ENCODE measurements around the gene SCAI. TPM values are rescaled to one million over a fixed set of nuclear protein-coding genes. Genes with fewer than 3 reads are reported as not detected.
"Not testable (repeated sequence)": the region's sequence is repeated elsewhere in the genome, so short reads cannot be mapped to it uniquely, and the experiment has no call there.

SCAI gene
- total RNA-seq, 1 donor from 2014 or later: 50.5 TPM

DNA sequence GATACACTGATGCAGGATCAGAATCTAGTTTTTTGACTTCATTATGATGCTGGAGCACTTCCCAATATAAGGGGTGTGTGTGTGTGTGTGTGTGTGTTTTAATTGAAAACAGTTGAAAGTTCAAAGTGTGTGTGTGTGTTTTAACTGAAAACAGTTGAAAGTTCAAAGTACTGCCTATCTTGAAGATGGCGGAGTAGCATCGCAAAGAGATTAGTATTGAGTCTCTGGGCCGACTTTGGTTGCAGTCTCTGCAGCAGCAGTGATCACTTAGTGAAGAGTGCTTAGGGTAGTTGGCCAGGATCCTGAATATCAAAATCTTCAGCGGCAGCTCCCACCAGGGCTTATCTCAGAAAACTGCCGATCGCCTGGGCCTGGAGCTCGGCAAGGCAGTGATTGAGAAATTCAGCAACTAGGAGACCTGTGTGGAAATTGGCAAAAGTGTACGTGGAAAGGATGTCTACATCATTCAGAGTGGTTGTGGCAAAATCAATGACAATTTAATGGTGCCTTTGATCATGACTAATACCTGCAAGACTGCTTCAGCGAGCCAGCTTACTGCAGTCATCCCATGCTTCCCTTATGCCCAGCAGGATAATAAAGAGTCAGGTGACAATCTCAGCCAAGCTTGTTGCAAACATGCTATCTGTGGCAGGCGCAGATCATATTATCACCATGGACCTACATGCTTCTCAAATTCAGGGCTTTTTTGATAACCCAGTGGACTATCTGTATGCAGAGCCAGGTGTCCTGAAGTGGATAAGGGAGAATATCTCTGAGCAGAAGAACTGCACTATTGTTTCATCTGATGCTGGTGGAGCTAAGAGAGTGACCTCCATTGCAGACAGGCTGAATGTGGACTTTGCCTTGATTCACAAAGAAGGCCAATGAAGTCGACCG lies 7.3 kb upstream of the SCAI start:
- DNase-seq (ENCODE audit: low spot score in 2 of 2) (no peak), FAIRE-seq (no peak)

DNA sequence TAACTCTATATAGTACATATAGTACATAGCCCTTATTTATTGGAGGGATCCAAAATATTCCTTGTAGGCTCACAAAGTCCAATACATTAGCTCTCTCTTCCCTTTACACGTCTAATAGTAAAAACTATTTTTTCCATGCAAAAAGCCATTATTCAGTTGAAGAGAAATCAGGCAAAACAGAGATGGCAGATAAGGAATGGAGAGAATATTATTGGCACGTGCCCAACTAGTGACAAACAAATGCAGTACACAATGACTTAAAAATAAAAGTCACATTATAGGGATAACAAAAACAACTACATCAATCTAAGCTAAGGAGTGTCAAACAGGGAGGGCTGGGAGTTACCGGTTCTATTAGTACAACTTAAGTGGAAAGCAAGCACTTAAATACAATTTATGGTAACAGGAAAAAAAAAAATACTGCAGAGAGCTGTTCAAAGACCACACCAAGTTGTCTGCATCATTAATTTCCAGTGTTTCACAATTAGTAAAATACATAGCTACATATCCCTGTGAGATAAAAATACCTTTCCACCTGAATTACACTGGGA lies 4.1 kb upstream of the SCAI start:
- DNase-seq (ENCODE audit: low spot score in 2 of 2): no peak

DNA sequence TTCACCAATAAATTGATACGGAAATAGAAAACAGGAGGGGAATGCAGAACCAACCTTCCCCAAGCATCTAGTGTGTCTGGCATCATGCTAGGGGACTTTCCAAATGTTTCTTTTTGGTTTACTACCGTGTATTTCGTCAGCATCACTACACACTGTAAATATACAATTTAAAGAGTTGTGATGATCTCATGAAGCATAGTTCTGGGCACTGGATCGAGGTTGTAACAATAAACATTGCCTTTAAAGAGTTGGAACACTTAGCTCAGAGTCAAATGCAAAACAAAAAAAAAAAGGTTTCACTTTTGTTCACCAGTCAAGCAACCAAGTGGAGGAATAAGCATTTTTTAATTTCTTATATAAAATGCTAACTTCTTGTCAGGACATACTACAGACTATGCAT lies 2.9 kb upstream of the SCAI start:
- DNase-seq (ENCODE audit: low spot score in 2 of 2): no peak
- FAIRE-seq: no peak

More for the DNA sequence above, 4.1 kb upstream of the SCAI start:
- FAIRE-seq: no peak

DNA sequence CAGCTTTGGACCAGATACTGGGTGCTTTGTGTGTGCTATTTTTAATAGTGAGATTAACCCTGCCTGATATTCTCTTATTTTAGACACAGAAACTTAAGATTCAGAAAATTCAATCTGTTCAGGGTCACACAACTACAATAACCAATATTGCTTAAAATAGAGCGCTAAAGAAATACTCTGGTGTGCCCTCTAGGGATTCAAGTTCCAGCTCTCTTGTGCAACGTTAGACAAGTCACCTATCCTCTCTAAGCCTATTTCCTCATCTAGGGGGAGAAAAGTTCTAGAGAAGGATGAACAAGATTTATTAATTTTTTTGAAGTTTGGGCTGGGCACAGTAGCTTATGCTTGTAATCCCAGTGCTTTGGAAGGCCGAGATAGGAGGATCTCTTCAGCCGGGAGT lies 2.1 kb upstream of the SCAI start:
- no peak for FAIRE-seq

DNA sequence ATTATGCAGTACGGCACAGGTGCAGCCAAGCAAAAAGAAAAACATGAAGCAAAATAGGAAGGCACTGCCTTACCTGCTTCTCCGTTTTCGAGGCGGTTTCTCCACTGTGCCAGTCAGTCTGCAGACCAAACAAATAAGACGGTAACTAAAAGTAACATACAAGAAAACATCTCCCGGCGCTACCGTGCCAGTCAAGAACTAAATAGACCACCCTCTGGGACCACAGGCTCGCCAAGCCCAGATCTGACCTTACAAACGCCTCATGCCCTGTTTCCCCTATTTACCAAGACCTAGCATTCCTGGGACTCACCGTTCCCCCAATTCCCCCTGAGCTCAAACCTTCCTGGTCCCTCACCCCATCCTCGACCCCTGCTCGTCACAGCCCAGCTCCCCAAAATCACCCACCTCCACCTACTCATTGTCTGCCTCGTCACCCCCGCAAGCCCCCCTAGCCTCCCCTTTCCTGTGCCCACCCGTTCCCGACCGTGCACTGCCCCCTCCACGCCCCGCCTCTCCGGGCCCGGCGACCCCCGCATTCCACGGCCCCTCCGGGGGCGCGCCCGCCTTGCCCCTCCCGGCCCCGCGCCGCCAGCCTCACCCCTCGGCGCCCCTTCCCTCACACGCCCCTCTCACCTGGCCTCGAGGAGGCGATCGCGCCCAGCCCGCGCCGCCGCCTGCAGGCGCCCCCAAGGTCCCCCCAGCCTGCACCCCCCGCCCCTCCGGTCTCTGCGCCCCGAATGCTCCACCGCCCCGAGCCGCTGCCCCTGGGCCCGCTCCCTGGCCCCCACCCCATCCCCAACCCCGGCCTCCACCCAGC lies 560 bp downstream of the SCAI start:
- DNase-seq (ENCODE audit: low spot score in 2 of 2) (no peak), FAIRE-seq (no peak)

More for the DNA sequence above, 2.1 kb upstream of the SCAI start:
- DNase-seq (ENCODE audit: low spot score in 2 of 2): no peak

DNA sequence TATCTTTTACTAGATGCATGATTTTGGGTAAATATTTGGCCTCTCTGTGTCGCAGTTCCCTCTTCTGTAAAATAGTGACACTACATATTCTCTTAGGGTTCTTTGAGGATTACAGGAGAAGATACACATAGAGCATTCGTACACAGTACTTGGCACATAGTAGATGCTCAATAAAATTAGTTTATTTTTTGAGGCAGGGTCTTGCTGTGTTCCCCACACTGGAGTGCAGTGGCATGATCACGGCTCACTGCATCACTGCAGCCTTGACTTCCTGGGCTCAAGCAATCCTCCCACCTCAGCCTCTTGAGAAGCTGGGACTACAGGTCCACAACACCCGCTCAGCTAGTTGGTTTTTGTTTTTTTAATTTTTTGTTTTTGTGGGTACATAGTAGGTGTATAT lies 1.6 kb downstream of the SCAI start:
- FAIRE-seq: no peak
- no peak for DNase-seq (ENCODE audit: low spot score in 2 of 2)

DNA sequence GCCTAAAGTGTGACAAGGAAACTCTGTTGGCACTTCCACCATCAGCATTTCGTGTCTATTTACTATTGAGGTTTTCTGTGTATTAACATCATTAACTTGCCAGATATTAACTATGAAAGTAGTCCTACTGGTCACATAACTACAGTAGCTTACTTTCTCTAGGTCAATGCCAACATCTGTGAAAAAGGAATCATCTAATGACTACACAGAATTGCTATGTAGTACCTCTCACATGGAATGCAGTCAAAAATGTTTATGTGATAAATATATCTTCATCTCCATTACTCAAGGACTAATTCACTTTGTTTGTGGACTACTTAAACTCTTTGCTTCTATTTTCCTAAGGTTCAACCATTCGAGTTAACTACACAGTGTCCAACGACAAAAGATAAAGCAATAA lies 2.1 kb downstream of the SCAI start:
- DNase-seq (ENCODE audit: low spot score in 2 of 2) (no peak), FAIRE-seq (no peak)

DNA sequence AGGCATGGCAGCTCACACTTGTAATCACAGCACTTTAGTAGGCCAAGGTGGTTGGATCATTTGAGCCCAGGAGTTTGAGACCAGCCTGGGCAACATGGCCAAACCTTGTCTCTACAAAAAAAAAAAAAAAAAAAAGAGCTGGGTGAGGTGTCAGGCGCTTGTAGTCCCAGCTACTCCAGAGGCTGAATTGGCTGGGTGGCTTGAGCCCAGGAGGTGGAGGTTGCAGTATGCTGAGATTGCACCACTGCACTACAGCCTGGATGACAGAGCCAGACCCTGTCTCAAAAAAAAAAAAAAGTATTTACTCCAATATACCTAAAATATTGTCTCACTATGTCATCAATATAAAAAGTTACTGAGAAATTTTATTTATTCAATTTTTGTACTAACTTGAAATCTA lies 2.8 kb downstream of the SCAI start:
- no peak for FAIRE-seq
- no peak for DNase-seq (ENCODE audit: low spot score in 2 of 2)

DNA sequence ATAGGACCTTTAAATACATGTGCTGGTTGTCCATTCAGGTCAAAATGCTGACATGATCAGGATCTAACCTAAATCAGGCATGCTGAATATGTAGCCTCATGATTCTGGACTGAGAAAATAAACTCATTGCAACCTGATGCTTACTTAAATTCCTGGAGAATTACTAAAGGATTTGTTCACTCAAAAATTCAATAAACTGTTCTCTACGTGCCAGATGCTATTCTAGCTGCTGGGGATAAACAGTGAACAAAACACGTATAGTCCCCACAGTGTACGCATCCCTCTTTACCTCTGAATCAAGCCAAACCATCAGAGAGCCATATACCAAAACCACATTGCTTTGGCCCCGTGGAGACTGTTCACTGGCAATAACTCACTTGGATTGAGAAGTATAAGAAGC lies 6.1 kb downstream of the SCAI start:
- FAIRE-seq: no peak
- DNase-seq (ENCODE audit: low spot score in 2 of 2): no peak

DNA sequence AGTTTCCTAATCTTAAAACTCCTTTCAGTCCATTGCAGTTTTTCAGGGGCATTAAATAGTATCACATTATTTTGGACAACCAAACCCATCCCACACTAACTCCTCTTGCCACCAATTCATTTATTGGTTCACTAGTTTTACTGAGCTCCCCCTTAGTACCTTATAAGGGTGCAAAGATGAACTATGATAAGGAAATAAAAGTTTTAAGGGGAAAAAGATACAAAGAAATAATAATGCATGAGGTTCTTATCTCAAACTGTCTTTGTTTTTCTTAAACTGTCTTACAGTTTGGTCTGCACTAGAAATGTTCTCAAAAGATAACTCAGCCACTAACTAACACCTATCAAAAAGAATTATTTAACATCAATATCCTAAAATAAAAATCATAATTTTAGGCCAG lies 8.4 kb downstream of the SCAI start:
- FAIRE-seq (no peak), DNase-seq (ENCODE audit: low spot score in 2 of 2) (no peak)

DNA sequence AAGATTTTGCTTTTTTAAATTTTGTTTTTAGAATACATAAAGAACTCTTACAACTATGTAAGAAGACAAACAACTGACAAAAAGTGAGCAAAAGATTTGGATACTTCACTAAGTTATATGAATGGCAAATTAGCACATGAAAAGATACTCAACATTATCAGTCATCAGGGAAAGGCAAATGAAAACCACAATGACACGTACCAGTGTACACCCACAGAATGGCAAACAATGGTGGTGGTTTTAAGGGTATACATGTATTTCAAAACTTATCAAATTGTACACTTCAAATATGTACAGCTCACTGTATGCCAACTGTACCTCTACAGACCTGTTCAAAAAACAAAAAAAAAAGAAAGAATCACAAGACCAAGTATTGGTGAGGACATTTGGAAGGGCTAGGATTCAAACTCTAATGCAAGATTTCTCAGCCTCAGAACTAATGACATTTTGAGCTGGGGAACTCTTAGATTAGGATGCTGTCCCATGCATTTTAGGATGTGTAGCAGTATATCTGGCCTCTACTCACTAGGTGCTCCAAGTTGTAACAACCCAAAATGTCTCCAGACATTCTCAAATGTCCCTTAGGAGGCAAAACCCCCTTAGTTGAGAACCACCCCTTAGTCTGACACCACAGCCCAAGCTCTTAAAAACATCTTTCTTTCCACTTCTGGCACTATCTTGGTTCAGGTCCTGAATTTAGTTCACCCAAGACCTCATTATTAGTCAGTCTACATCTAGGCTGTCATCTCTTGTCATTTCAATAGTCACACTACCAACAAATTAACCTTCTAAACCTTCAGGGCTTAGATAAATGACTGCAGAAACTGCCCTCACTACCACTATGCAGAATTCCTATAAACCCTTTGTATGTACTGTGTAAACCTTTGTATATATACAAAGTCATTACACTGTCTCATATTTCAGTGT lies 9.7 kb downstream of the SCAI start:
- no peak for FAIRE-seq
- no peak for DNase-seq (ENCODE audit: low spot score in 2 of 2)

DNA sequence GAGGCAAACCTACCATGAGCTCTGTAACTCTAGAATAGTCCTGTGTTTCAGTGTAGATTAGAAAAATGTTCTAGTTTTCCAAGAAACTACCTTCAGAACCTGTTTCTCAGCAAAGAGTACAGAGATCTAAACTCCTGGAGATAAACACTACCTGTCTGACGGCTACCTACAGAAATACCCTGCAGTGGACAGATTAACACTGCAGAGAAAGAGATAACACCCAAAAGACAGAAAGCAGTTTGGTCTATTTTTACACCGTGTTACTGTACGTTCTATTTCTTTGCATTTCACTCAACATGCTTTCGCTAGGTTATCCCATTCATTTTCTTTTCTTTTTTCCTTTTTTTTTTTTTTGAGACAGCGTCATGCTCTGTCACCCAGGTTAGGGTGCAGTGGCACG lies 11.6 kb downstream of the SCAI start:
- DNase-seq (ENCODE audit: low spot score in 2 of 2) (no peak), FAIRE-seq (no peak)

DNA sequence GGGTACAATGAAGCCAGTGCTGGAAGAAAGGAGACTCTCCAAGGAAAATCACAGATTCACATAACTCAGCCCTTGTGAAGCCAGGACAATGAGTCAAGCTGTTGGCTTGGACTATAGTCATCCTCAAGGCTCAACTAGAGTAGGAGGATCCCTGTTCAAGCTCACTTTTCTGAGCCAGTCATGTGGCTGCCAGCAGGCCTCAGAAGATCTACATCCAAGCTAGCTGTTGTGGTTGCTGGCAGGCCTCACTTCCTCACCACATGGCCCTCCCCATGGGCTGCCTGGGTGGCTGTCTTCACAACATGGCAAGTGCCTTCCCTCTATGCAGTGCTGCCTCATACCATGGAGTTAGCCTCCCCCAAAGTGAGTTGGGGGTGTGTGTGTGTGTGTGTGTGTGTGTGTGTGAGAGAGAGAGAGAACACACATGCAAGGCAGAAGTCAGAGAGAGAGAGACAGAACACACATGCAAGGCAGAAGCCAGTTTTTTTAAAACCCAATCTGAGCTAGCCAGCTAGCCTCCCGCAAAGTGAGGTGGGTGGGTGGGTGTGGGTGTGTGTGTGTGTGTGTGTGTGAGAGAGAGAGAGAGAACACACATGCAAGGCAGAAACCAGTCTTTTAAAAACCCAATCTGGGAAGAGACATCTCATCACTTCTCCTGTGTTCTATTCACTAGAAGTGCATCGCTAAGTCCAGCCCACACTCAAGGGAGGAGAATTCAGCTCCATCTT lies 17.1 kb downstream of the SCAI start:
- FAIRE-seq: no peak
- peak in 1 of 2 donors; percentile 30 for DNase-seq (ENCODE audit: low spot score in 2 of 2)

DNA sequence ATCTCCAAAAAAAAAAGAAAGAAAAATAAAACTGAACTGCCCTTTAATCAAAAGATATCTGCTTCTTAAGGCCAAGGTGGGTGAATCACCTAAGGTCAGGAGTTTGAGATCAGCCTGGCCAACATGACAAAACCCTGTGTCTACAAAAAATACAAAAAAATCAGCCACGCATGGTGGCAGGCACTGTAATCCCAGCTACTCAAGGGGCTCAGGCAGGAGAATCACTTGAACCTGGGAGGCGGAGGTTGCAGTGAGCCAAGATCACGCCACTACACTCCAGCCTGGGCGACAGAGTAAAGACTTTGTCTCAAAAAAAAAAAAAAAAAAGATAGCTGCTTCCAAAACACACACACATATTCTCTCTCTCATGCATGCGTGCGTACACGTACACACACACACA lies 17.8 kb downstream of the SCAI start:
- DNase-seq (ENCODE audit: low spot score in 2 of 2): no peak
- FAIRE-seq: no peak

DNA sequence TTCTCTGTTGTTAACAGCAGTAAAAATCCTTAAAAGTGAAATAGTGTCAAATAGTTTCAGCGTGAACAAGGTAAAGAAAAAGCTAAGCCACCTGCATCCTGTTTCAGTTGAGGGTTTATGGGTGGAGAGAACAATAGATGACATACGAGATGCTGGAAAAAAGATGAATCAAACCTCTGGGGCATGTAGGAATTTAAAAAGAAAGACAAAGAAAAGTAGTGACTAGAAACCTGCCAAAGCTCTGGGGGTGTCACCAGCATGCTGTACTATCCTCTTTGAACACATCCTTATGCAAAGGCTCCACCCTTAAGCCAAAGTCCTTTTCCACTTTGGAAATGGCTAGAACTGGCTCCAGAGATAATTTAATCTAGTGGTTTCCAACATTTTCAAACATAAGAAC lies 22.2 kb downstream of the SCAI start:
- FAIRE-seq (no peak), DNase-seq (ENCODE audit: low spot score in 2 of 2) (no peak)

DNA sequence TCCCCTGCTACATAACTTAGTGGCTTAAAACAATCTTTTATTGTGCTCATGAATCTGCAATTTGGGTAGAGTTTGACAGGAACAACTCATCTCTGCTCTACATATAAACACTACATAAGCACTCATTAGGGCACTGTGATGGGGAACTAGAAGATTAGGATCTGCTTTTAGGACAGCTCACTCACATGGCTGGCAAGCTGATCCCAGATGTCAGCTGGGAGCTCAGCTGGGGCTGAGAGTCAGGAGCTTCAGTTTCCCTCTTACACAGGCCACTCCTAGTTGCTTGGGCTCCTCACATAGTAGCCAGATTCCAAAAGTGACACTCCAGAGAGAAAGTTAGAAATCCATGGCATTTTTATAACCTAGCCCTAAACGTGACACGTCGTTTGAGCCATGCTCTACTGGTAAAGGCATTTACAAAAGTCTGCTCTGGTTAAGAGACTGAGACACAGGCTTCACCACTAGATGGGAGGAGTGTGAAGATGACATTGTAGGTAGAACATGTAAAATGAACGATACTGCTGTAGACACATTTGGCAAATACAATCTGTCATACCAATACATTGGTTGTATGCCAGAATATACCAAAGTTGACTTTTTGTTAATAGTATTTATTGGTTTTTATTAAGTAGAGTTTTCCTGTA lies 23.6 kb downstream of the SCAI start:
- no peak for FAIRE-seq
- DNase-seq (ENCODE audit: low spot score in 2 of 2): no peak

DNA sequence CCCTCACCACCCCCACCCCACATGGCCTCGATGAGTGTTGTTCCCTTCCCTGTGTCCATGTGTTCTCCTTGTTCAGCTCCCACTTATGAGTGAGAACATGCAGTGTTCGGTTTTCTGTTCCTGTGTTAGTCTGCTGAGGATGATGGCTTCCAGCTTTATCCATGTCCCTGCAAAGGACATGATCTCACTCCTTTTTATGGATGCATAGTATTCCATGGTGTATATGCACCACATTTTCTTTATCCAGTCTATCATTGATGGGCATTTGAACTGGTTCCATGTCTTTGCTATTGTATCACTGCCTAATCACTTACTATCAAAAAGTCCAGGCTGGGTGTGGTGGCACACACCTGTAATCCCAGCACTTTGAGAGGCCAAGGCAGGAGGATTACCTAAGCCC lies 24.6 kb downstream of the SCAI start:
- not testable (repeated sequence) for DNase-seq (ENCODE audit: low spot score in 2 of 2); FAIRE-seq

DNA sequence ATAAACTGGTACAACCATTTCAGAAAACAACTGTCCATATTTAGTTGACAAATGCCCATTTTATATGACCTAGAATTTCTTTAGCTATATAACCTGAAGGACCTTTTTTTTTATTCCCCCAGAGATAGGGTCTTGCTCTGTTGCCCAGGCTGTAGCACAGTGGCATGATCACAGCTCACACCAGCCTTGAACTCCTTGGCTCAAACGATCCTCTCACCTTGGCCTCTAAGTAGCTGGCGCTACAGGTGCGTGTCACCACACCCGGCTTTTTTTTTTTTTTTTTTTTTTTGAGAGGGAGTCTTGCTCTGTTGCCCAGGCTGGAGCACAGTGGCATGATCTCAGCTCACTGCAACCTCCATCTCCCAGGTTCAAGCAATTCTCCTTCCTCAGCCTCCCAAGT lies 28.8 kb downstream of the SCAI start:
- not testable (repeated sequence) for DNase-seq (ENCODE audit: low spot score in 2 of 2); FAIRE-seq

DNA sequence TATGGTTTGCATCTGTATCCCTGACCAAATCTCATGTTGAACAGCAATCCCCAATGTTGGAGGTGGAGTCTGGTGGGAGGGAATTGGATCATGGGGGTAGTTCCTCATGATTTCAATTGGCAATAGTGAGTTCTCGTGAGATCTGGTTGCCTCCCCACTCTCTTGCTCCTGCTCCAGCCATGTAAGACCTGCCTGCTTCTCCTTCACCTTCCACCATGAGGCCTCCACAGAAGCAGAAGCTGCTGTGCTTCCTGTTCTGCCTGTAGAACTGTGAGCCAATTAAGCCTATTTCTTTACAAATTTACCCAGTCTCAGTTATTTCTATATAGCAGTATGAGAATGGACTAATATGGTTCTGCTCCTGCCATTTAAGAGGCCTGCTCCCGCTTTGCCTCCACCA lies 32.9 kb downstream of the SCAI start:
- FAIRE-seq: no peak
- no peak for DNase-seq (ENCODE audit: low spot score in 2 of 2)

Measured in frontal cortex (tissue), 4 donors.